Peyer's patch (tissue), 4 donors: ENCODE measurements around the gene XKR8.

ENCODE experiments used
- POLR2A ChIP-seq, 2 donors: fragments of 450-650 bp; IDR thresholded peaks; one replicate each; pipeline ENCODE4 v1.5.1; 2017; ENCODE audit warnings: antibody characterized with exemption in 2 of 2, mild to moderate bottlenecking in 2 of 2, moderate library complexity in 2 of 2
- TF ChIP-seq, protein P1 (sequence below), 6 experiments: fragments of 450-650 bp in 4 of 6; fragments of 200-600 bp in 2 of 6; sonication (generic) in 1 of 6; IDR thresholded peaks; one replicate each; pipeline ENCODE4 v1.5.1; 2017 to 2019; ENCODE audit warnings: antibody characterized with exemption in 6 of 6, mild to moderate bottlenecking in 3 of 6, moderate library complexity in 1 of 6

- TF ChIP-seq, protein P1, sequence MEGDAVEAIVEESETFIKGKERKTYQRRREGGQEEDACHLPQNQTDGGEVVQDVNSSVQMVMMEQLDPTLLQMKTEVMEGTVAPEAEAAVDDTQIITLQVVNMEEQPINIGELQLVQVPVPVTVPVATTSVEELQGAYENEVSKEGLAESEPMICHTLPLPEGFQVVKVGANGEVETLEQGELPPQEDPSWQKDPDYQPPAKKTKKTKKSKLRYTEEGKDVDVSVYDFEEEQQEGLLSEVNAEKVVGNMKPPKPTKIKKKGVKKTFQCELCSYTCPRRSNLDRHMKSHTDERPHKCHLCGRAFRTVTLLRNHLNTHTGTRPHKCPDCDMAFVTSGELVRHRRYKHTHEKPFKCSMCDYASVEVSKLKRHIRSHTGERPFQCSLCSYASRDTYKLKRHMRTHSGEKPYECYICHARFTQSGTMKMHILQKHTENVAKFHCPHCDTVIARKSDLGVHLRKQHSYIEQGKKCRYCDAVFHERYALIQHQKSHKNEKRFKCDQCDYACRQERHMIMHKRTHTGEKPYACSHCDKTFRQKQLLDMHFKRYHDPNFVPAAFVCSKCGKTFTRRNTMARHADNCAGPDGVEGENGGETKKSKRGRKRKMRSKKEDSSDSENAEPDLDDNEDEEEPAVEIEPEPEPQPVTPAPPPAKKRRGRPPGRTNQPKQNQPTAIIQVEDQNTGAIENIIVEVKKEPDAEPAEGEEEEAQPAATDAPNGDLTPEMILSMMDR (IDR thresholded peaks at IDR 0.05) = no peak
- no peak for TF ChIP-seq POLR2A (IDR thresholded peaks at IDR 0.05)
These were observed 47.3 kb upstream of the XKR8 start for GRCh38 chr1:27912429-27912828.
